GM12892 (cell line): ENCODE measurements around the gene GOLGA6D.

Experiments
- POLR2A ChIP-seq: IDR thresholded peaks from 2 replicates; pipeline ENCODE4 v1.6.1; 2011; ENCODE audit warnings: low read depth, low read length, control low read depth
- TAF1 ChIP-seq: IDR thresholded peaks from 2 replicates; pipeline ENCODE4 v1.6.1; 2011; ENCODE audit warnings: low read depth, mild to moderate bottlenecking, control low read depth, low read length, borderline replicate concordance

GRCh38 chr15:75238150-75238549 lies 44.5 kb upstream of the GOLGA6D start:
- TF ChIP-seq TAF1 (no peak), POLR2A (no peak)
